Sigmoid colon (tissue), 7 donors: ENCODE results near the gene HOXA13. TPM values are rescaled to one million over a fixed set of nuclear protein-coding genes. Genes with fewer than 3 reads are reported as not detected.

Source experiments
- DNase-seq: peaks from one replicate; pipeline ENCODE4 v3.0.0-alpha.2; 2019
- H3K27ac ChIP-seq, 4 donors: fragments of 200-600 bp; sonication (generic); one replicate each; pipeline ENCODE4 v1.5.1; 2016 to 2019; ENCODE audit warnings: mild to moderate bottlenecking in 1 of 4
- H3K27me3 ChIP-seq, 3 donors: fragments of 200-600 bp; sonication (generic); one replicate each; pipeline ENCODE4 v1.5.1; 2019; ENCODE audit warnings: mild to moderate bottlenecking in 1 of 3
- H3K36me3 ChIP-seq, 4 donors: fragments of 200-600 bp; sonication (generic); one replicate each; pipeline ENCODE4 v1.5.1; 2016 to 2019
- H3K4me1 ChIP-seq, 4 donors: fragments of 200-600 bp; sonication (generic); one replicate each; pipeline ENCODE4 v1.5.1; 2017 to 2019
- H3K4me3 ChIP-seq, 4 donors: fragments of 200-600 bp; sonication (generic); one replicate each; pipeline ENCODE4 v1.5.1; 2017 to 2019; ENCODE audit warnings: mild to moderate bottlenecking in 2 of 4, moderate library complexity in 1 of 4
- H3K9me3 ChIP-seq, 4 donors: fragments of 200-600 bp in 3 of 4; sonication (generic) in 3 of 4; one replicate each; pipeline versions ENCODE4 v1.5.1 to v1.6.1; 2013 to 2019
- EP300 ChIP-seq, 4 donors: sonication (generic); formaldehyde crosslinking; IDR thresholded peaks; one replicate each; pipeline ENCODE4 v1.6.1; 2017; ENCODE audit warnings: antibody characterized with exemption in 4 of 4
- POLR2A ChIP-seq, 2 donors: fragments of 450-650 bp; IDR thresholded peaks; one replicate each; pipeline ENCODE4 v1.6.1; 2016; ENCODE audit warnings: antibody characterized with exemption in 2 of 2, mild to moderate bottlenecking in 2 of 2, moderate library complexity in 2 of 2
- POLR2AphosphoS5 ChIP-seq, 4 donors: sonication (generic); formaldehyde crosslinking; IDR thresholded peaks; one replicate each; pipeline ENCODE4 v1.6.1; 2017; ENCODE audit warnings: antibody characterized with exemption in 4 of 4
- WGBS, 2 donors: extraction: QIAGEN DNeasy Blood & Tissue Kit; methylation state at CpG; one replicate each; pipeline ENCODE4 v1.1.7; 2013; 5-methylcytosine and 5-hydroxymethylcytosine counted together
- intact Hi-C: fragments of 100-400 bp; cut with DNase I; formaldehyde crosslinking; loops from one replicate; pipeline ENCODE4 v1.15.1; 2023
- polyA plus RNA-seq, 3 donors: library from polyadenylated mRNA; stranded (reverse); fragments of 200-250 nt; gene quantifications; one replicate each; pipeline ENCODE4 v1.2.3, GENCODE V29; 2013
- total RNA-seq, 4 donors: library from RNA; depleted of rRNA; stranded (reverse); fragments of >200 nt; gene quantifications; one replicate each; pipeline ENCODE4 v1.1.0, GENCODE V29; 2016
- TF ChIP-seq, protein P1 (sequence below), 4 experiments: fragments of 450-650 bp in 3 of 4; fragments of 200-600 bp in 1 of 4; IDR thresholded peaks; one replicate each; pipeline ENCODE4 v1.5.1; 2016 to 2019; ENCODE audit warnings: antibody characterized with exemption in 4 of 4, mild to moderate bottlenecking in 3 of 4, moderate library complexity in 2 of 4
- donor health status: healthy with polysubstance abuse.
- donor health status: Bipolar disorder and iron deficiency.
- donor health status: healthy.

Gene HOXA13
- total and polyA plus RNA-seq, 7 donors, result 9.4 to 35.3 (median 20.8) TPM

GRCh38 chr7:27168265-27168947 is 31.5 kb downstream of the HOXA13 start:
- peak; percentile 89 for DNase-seq
- Histone ChIP-seq H3K4me1 (peaks cover 0 to 31% (median 17%) of the 10 kb centered on the region in 4 donors), H3K4me3 (peak overlapping the region; percentile 47 to 85 (median 82)), H3K9me3 (no peaks in the 10 kb centered on the region), H3K36me3 (no peaks in the 10 kb centered on the region), H3K27ac (peak overlapping the region in 3 of 4 donors; percentile 97 to 98 (median 98)), H3K27me3 (no peaks in the 10 kb centered on the region)
- intact Hi-C loops, result loop anchor here (5.0 kb wide), 2 partner anchors 66 to 1311 kb away; partner anchors contain the start of gene HOXA2
- WGBS, 2 donors, result 4 to 6% methylated on average over 25 of the region's 25 CpGs
- TF ChIP-seq POLR2A (IDR thresholded peaks at IDR 0.05) (no peak), EP300 (IDR thresholded peaks at IDR 0.05) (no peak), POLR2AphosphoS5 (IDR thresholded peaks at IDR 0.05) (peak in 3 of 4 donors; percentile 9 to 39 (median 18))
- TF ChIP-seq, protein P1, sequence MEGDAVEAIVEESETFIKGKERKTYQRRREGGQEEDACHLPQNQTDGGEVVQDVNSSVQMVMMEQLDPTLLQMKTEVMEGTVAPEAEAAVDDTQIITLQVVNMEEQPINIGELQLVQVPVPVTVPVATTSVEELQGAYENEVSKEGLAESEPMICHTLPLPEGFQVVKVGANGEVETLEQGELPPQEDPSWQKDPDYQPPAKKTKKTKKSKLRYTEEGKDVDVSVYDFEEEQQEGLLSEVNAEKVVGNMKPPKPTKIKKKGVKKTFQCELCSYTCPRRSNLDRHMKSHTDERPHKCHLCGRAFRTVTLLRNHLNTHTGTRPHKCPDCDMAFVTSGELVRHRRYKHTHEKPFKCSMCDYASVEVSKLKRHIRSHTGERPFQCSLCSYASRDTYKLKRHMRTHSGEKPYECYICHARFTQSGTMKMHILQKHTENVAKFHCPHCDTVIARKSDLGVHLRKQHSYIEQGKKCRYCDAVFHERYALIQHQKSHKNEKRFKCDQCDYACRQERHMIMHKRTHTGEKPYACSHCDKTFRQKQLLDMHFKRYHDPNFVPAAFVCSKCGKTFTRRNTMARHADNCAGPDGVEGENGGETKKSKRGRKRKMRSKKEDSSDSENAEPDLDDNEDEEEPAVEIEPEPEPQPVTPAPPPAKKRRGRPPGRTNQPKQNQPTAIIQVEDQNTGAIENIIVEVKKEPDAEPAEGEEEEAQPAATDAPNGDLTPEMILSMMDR (IDR thresholded peaks at IDR 0.05), result no peak

DNA sequence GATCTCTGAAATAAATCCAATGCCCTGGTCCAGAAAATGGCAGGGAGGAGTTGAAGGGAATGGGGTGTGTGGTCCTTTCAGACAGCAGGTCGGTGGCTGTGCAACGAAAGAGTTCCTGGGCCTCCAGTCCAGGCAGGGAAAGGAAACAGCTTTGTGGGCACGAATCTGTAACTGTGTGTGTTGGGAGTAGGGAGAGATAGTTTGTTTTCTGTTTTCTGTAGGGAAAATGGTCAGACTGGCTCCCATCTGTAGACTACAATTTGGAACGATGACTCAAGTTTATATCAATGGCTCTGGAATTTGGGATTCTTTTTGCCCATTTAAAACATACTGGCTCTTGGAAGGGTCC is 32.0 kb downstream of the HOXA13 start:
- H3K4me1 ChIP-seq, result peaks cover 0 to 32% (median 19%) of the 10 kb centered on the region in 4 donors
- intact Hi-C loops, result loop anchor here (5.0 kb wide), 2 partner anchors 66 to 1311 kb away; partner anchors contain the start of gene HOXA2

DNA sequence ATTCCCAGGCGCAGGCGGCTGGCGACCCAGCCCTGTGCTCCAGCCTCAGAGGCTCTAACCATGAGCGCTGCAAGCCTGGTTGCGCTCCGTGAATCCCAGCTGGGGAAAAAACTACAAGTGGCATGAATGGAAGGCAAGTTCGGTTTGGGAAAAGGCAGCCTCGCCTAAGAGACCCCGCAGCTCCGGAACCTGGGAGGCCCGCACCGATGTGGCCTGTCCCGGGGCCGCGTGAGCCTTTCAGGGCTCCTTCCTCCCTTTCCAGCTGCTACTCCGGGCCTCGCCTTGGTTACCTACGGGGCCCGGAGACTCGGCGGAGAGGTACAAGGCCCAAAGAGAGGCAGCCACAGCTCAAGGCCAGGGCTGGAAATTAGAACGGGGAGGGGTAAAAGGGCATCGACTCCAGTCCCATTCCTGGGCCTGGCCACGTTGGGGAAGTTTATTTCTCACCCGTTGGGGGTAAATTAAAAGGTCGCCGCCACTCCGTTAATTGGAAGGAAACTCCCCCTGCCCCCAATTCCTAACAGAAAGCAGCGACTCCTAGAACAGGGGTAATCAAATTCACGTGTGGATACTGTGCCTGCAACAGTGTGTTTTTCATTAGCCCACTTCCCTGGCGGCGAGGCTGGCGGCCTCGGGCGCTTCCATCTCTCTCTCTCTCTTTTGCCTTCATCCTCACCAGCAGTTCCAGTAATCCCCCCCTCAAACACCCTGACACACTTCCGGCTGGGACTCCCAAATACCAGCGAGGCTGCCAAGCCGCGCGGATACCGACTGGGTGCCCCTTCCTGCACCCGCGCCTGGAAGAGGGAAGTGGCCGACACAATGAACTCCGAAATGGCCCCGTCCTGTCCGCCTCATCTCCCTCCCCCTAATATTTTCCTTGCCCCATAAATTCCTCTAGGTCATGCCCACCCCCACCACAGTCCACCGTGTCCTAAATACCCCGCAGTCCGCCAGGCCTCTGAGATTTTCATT is 33.1 kb downstream of the HOXA13 start:
- H3K36me3 ChIP-seq, result no peaks in the 10 kb centered on the region
- DNase-seq, result peak; percentile 77
- no peaks in the 10 kb centered on the region for H3K9me3 ChIP-seq
- TF ChIP-seq EP300 (IDR thresholded peaks at IDR 0.05) (no peak), POLR2AphosphoS5 (IDR thresholded peaks at IDR 0.05) (peak in 2 of 4 donors; percentile 8 to 42)
- intact Hi-C loops, result loop anchor here (5.0 kb wide), 2 partner anchors 65 to 1310 kb away; partner anchors contain the start of gene HOXA2
- H3K27ac ChIP-seq, result peak overlapping the region in 3 of 4 donors; percentile 97 to 98 (median 98)
- peak overlapping the region; percentile 80 to 85 (median 82) for H3K4me3 ChIP-seq
- peaks cover 0 to 36% (median 30%) of the 10 kb centered on the region in 4 donors for H3K4me1 ChIP-seq
- H3K27me3 ChIP-seq, result no peaks in the 10 kb centered on the region
- WGBS, 2 donors, result 2 to 7% methylated on average over 50 of the region's 50 CpGs

More for the DNA sequence above, 32.0 kb downstream of the HOXA13 start:
- H3K36me3 ChIP-seq, result no peaks in the 10 kb centered on the region
- H3K27ac ChIP-seq, result peak overlapping the region in 3 of 4 donors; percentile 97 to 98 (median 98)
- H3K4me3 ChIP-seq, result peak overlapping the region; percentile 47 to 85 (median 82)
- 3 to 13% methylated on average over 4 of the region's 4 CpGs for WGBS, 2 donors
- no peaks in the 10 kb centered on the region for H3K27me3 ChIP-seq
- no peaks in the 10 kb centered on the region for H3K9me3 ChIP-seq
- peak; percentile 60 for DNase-seq
- no peak for TF ChIP-seq POLR2AphosphoS5 (IDR thresholded peaks at IDR 0.05)
- no peak for TF ChIP-seq EP300 (IDR thresholded peaks at IDR 0.05)
- TF ChIP-seq, protein P1 (IDR thresholded peaks at IDR 0.05), result no peak
- TF ChIP-seq POLR2A (IDR thresholded peaks at IDR 0.05), result no peak

GRCh38 chr7:27165996-27166530 is 33.8 kb downstream of the HOXA13 start:
- peak; percentile 83 for DNase-seq

More at GRCh38 chr7:27165996-27166530, 33.8 kb downstream of the HOXA13 start:
- H3K4me3 ChIP-seq, result peak overlapping the region; percentile 80 to 85 (median 82)
- H3K9me3 ChIP-seq, result no peaks in the 10 kb centered on the region
- intact Hi-C loops, result loop anchor here (2.0 to 5.0 kb wide), 3 partner anchors 15 to 1309 kb away; partner anchors contain the start of gene HOXA2
- no peaks in the 10 kb centered on the region for H3K36me3 ChIP-seq
- peak overlapping the region in 3 of 4 donors; percentile 97 to 98 (median 98) for H3K27ac ChIP-seq
- TF ChIP-seq POLR2AphosphoS5 (IDR thresholded peaks at IDR 0.05), result peak in 2 of 4 donors; percentile 59 to 64
- peak in 1 of 2 donors; percentile 66 for TF ChIP-seq POLR2A (IDR thresholded peaks at IDR 0.05)
- TF ChIP-seq, protein P1 (IDR thresholded peaks at IDR 0.05), result no peak
- TF ChIP-seq EP300 (IDR thresholded peaks at IDR 0.05), result no peak
- peaks cover 0 to 44% (median 38%) of the 10 kb centered on the region in 4 donors for H3K4me1 ChIP-seq
- H3K27me3 ChIP-seq, result no peaks in the 10 kb centered on the region
- WGBS, 2 donors, result 2 to 3% methylated on average over 46 of the region's 46 CpGs
